ENCODE measurements around the gene USHBP1.

Gene USHBP1

DNA sequence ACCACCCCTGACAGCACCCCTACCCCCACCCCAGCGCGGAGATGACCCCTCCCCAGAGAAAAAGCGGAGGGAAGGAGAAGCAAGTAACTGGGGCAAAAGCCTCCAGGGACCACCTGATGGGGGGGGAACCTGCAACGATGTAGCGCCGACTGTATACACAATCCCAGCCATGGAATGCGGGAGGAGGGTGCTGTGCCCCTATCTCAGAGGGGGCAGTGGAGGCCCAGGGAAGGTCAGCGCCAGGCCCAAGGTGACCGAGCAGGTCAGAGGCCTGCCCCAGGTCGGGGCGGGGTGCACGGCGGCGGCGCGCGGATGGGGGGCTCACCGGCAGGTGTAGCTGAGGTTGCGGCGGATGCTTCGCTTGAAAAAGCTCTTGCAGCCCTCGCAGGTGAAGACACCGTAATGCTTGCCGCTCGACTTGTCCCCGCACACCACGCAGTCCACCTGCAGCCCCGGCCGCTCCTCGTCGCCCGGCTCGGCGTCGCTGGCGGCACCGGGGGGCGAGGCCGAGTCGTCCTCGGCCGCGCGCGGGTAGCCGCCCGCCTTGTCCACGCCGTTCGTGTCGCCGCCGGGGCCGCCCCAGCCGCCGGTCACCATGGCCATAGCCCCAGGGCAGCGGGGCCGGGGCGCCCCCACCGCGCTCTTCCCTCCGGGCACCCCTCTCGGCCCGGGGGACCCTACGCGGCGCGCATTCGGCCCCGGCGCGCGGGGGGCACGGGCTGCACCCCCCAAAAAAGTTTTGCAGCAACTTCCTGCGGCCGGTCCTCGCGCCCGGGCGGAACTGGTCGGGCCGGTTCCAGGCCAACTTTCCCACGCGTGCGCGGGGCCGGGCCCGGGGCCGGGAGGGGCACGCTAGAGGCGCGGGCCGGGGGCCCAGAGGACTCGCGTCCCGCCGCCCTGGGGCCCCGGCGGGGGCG lies 19.7 kb downstream of the USHBP1 start:
- no peak overlapping the region for H3K9ac ChIP-seq (ENCODE audit: low read length)
- H3K36me3 ChIP-seq (replicated peaks; ENCODE audit: insufficient read depth, low read length) = no peaks in the 10 kb centered on the region
- peaks cover 13% of the 10 kb centered on the region; the same call in 1 of the 2 replicates for H3K4me1 ChIP-seq (ENCODE audit: low read length)
- H3K27me3 ChIP-seq (replicated peaks; ENCODE audit: insufficient read depth, low read length) = no peaks in the 10 kb centered on the region
- peaks cover 7% of the 10 kb centered on the region; the same call in 1 of the 2 replicates for H3F3A ChIP-seq (ENCODE audit: insufficient read depth, low read length)
- TF ChIP-seq, protein P1, sequence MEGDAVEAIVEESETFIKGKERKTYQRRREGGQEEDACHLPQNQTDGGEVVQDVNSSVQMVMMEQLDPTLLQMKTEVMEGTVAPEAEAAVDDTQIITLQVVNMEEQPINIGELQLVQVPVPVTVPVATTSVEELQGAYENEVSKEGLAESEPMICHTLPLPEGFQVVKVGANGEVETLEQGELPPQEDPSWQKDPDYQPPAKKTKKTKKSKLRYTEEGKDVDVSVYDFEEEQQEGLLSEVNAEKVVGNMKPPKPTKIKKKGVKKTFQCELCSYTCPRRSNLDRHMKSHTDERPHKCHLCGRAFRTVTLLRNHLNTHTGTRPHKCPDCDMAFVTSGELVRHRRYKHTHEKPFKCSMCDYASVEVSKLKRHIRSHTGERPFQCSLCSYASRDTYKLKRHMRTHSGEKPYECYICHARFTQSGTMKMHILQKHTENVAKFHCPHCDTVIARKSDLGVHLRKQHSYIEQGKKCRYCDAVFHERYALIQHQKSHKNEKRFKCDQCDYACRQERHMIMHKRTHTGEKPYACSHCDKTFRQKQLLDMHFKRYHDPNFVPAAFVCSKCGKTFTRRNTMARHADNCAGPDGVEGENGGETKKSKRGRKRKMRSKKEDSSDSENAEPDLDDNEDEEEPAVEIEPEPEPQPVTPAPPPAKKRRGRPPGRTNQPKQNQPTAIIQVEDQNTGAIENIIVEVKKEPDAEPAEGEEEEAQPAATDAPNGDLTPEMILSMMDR (IDR thresholded peaks at IDR 0.05; ENCODE audit: low read length) = no peak
- no peak for TF ChIP-seq EZH2 (optimal IDR thresholded peaks at IDR 0.05; ENCODE audit: low read depth, low read length)
- no peak for TF ChIP-seq EZH2phosphoT487 (IDR thresholded peaks at IDR 0.05; ENCODE audit: low read length)
- H4K20me1 ChIP-seq (ENCODE audit: insufficient read depth, low read length) = no peaks in the 10 kb centered on the region
- no peaks in the 10 kb centered on the region for H3K9me3 ChIP-seq (replicated peaks; ENCODE audit: insufficient read depth, low read length)
- no peak for DNase-seq
- no peaks in the 10 kb centered on the region for H3K9me2 ChIP-seq (replicated peaks; ENCODE audit: insufficient read depth, low read length)
- no peak overlapping the region for H3K27ac ChIP-seq (ENCODE audit: low read length)
- peaks cover 16% of the 10 kb centered on the region for H3K79me2 ChIP-seq (ENCODE audit: low read length)
- H3K4me3 ChIP-seq (ENCODE audit: low read length) = peak overlapping the region; percentile 49; the same call in 1 of the 2 replicates
- H2AFZ ChIP-seq (ENCODE audit: low read length) = no peak overlapping the region
- peak overlapping the region; percentile 82 for H3K4me2 ChIP-seq (ENCODE audit: low read depth, low read length)

DNA sequence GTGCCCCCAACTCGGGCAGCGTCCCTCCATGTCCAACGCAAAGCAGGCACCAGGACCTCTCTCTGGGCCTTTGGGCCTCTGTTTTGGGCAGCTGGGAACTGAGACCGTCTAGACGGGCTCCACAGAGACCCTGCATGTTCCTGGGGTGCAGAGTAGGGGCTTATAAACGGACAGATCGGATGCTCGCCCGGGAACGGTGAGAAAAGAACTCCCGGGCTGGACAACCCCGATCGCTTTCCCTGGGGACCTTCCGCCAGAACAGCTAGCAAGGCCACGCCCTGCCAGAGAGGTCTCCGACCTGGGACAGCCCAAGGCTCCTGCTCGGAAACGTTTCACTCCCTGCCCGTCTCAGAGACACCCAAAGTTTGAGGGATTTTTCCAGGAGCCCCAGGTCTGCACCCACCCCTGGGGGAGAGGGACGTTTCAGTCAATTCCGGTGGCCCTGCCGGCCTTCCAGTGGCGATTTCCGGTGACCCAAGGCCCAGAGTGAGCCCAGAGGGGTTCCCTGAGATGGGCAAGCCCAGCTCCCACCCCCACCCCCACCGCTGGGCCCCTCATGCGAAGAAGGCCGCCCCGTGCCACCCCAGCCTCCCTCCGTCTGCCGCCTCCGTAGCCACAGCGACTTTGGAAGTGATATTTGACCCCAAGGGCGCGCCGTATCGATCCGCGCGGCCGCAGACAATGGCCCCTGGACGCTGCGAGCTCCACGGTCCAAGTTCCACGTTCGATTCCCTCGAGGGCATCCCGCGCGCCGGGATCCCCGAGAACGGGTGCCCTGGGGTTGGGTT lies 20.5 kb downstream of the USHBP1 start:
- H3K4me3 ChIP-seq (ENCODE audit: low read length) = peak overlapping the region; percentile 49; the same call in 1 of the 2 replicates
- H3K79me2 ChIP-seq (ENCODE audit: low read length) = peaks cover 16% of the 10 kb centered on the region
- peak overlapping the region; percentile 82 for H3K4me2 ChIP-seq (ENCODE audit: low read depth, low read length)
- H3K9ac ChIP-seq (ENCODE audit: low read length) = no peak overlapping the region
- no peaks in the 10 kb centered on the region for H4K20me1 ChIP-seq (ENCODE audit: insufficient read depth, low read length)
- H3K4me1 ChIP-seq (ENCODE audit: low read length) = peaks cover 13% of the 10 kb centered on the region; the same call in 1 of the 2 replicates
- no peaks in the 10 kb centered on the region for H3K9me3 ChIP-seq (replicated peaks; ENCODE audit: insufficient read depth, low read length)
- no peak overlapping the region for H2AFZ ChIP-seq (ENCODE audit: low read length)
- H3K36me3 ChIP-seq (replicated peaks; ENCODE audit: insufficient read depth, low read length) = no peaks in the 10 kb centered on the region
- no peak for DNase-seq
- H3F3A ChIP-seq (ENCODE audit: insufficient read depth, low read length) = peaks cover 7% of the 10 kb centered on the region; the same call in 1 of the 2 replicates
- no peak overlapping the region for H3K27ac ChIP-seq (ENCODE audit: low read length)
- no peaks in the 10 kb centered on the region for H3K9me2 ChIP-seq (replicated peaks; ENCODE audit: insufficient read depth, low read length)
- TF ChIP-seq, protein P1 (IDR thresholded peaks at IDR 0.05; ENCODE audit: low read length) = no peak
- TF ChIP-seq EZH2phosphoT487 (IDR thresholded peaks at IDR 0.05; ENCODE audit: low read length) = no peak
- no peak for TF ChIP-seq EZH2 (optimal IDR thresholded peaks at IDR 0.05; ENCODE audit: low read depth, low read length)
- no peaks in the 10 kb centered on the region for H3K27me3 ChIP-seq (replicated peaks; ENCODE audit: insufficient read depth, low read length)

DNA sequence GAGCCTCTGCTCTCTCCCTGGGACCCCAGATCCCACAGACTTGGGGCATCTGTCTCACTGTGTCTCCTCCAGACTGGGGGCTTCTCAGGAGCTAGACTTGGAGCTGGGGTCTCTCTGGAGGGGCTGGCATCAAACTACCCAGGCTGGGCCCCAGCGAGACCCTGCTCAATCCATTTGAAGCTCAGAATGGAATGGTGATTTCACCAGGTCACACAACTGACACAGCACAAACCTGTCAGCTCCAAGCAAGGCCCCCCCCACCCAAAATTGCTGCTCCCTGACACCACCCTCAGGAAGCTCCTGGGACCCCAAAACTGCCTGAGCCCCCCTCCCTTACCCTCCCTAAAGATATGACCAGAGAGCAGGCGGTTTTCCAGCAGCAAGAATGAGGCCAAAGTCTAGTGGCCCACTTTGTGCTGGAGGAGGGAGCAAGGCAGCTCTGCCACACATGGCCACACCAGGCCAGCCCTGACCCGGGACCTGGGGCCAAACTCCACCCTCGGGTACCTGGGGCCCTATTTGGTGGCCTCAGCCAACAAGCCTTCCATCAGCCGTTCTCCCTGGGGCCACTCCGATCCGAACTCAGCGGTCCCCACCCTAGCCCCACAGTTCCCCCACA lies 21.2 kb downstream of the USHBP1 start:
- Histone ChIP-seq H3K4me1 (ENCODE audit: low read length) (peaks cover 13% of the 10 kb centered on the region; the same call in 1 of the 2 replicates), H3K9me2 (replicated peaks; ENCODE audit: insufficient read depth, low read length) (no peaks in the 10 kb centered on the region), H3K4me3 (ENCODE audit: low read length) (no peak overlapping the region), H3K36me3 (replicated peaks; ENCODE audit: insufficient read depth, low read length) (no peaks in the 10 kb centered on the region), H3F3A (ENCODE audit: insufficient read depth, low read length) (peaks cover 7% of the 10 kb centered on the region; the same call in 1 of the 2 replicates), H3K4me2 (ENCODE audit: low read depth, low read length) (no peak overlapping the region), H3K9me3 (replicated peaks; ENCODE audit: insufficient read depth, low read length) (no peaks in the 10 kb centered on the region), H3K27ac (ENCODE audit: low read length) (no peak overlapping the region), H4K20me1 (ENCODE audit: insufficient read depth, low read length) (no peaks in the 10 kb centered on the region), H3K79me2 (ENCODE audit: low read length) (peaks cover 16% of the 10 kb centered on the region), H3K9ac (ENCODE audit: low read length) (no peak overlapping the region), H2AFZ (ENCODE audit: low read length) (no peak overlapping the region), H3K27me3 (replicated peaks; ENCODE audit: insufficient read depth, low read length) (no peaks in the 10 kb centered on the region)
- TF ChIP-seq EZH2phosphoT487 (IDR thresholded peaks at IDR 0.05; ENCODE audit: low read length) = no peak
- no peak for TF ChIP-seq EZH2 (optimal IDR thresholded peaks at IDR 0.05; ENCODE audit: low read depth, low read length)
- TF ChIP-seq, protein P1 (IDR thresholded peaks at IDR 0.05; ENCODE audit: low read length) = no peak
- DNase-seq = no peak
